Right lobe of liver (tissue), 4 donors: Measurements from ENCODE around the gene NCOA3.
"Not testable (repeated sequence)": the region's sequence is repeated elsewhere in the genome, so short reads cannot be mapped to it uniquely, and the experiment has no call there.

ENCODE experiments used
- CTCF ChIP-seq, 4 donors: fragments of 200-600 bp in 3 of 4; fragments of 450-650 bp in 1 of 4; IDR thresholded peaks; one replicate each; pipeline versions ENCODE4 v1.5.1 to v1.8.0; 2016 to 2022; ENCODE audit warnings: antibody characterized with exemption in 4 of 4, mild to moderate bottlenecking in 2 of 4
- POLR2A ChIP-seq: fragments of 450-650 bp; IDR thresholded peaks from one replicate; pipeline ENCODE4 v1.6.1; 2017; ENCODE audit warnings: antibody characterized with exemption, mild to moderate bottlenecking
- donor health status: DM: no; HTN: no; CAD: no.
- donor health status: DM: no; HTN: no; CAD: no.
- donor health status: DM: no; HTN: yes; CAD: no.

GRCh38 chr20:47553594-47554235 lies 52.0 kb downstream of the NCOA3 start:
- TF ChIP-seq CTCF (IDR thresholded peaks at IDR 0.05); POLR2A: not testable (repeated sequence)
